ENCODE measurements around the gene SRSF2. TPM values are rescaled to one million over a fixed set of nuclear protein-coding genes. Genes with fewer than 3 reads are reported as not detected.
A peak's percentile ranks its signal among the peaks of the same experiment; 100 is the strongest.

The SRSF2 gene
- total RNA-seq, 1 donor from 2014 or later, result 98.0 TPM

GRCh38 chr17:76689859-76690258 is 47.3 kb downstream of the SRSF2 start:
- DNase-seq (ENCODE audit: low spot score), result no peak
- intact Hi-C loops (cut with DNase I), result loop anchor here (2.0 kb wide), 1 partner anchor 19 kb away; no protein-coding TSS in a partner anchor

GRCh38 chr17:76688165-76688622 is 48.9 kb downstream of the SRSF2 start:
- intact Hi-C loops (cut with DNase I), result loop anchor here (1.0 to 2.0 kb wide), 2 partner anchors 12 to 21 kb away; no protein-coding TSS in a partner anchor
- peak; percentile 77 for DNase-seq (ENCODE audit: low spot score)

- DNase-seq (ENCODE audit: low spot score), result peak; percentile 81
- intact Hi-C loops (cut with DNase I), result loop anchor here (1.0 to 2.0 kb wide), 2 partner anchors 13 to 21 kb away; no protein-coding TSS in a partner anchor
Observed at GRCh38 chr17:76687298-76688164, 49.6 kb downstream of the SRSF2 start.

- DNase-seq (ENCODE audit: low spot score), result peak; percentile 58
- intact Hi-C loops (cut with DNase I), result no loop called here
Observed at GRCh38 chr17:76686538-76687297, 50.4 kb downstream of the SRSF2 start.

- intact Hi-C loops (cut with DNase I), result no loop called here
Observed at GRCh38 chr17:76685846-76686245, 51.3 kb downstream of the SRSF2 start.

GRCh38 chr17:76685366-76685765 is 51.8 kb downstream of the SRSF2 start:
- DNase-seq (ENCODE audit: low spot score), result peak; percentile 60
- intact Hi-C loops (cut with DNase I), result no loop called here

More at GRCh38 chr17:76685846-76686245, 51.3 kb downstream of the SRSF2 start:
- DNase-seq (ENCODE audit: low spot score), result peak; percentile 82

GRCh38 chr17:76684756-76685155 is 52.4 kb downstream of the SRSF2 start:
- peak; percentile 74 for DNase-seq (ENCODE audit: low spot score)
- intact Hi-C loops (cut with DNase I), result loop anchor here (5.0 kb wide), 1 partner anchor 33 kb away; no protein-coding TSS in a partner anchor

Small RNA genes within 50 kb of the gene (microRNA-seq; reads per million reads assigned to microRNA genes)
- gene MIR636, result not detected

Other genes starting within 250 kb of the SRSF2 start
- gene RHBDF2, start 235.9 kb downstream of the SRSF2 start, total RNA-seq, result 11.5 TPM
- gene CYGB, start 199.6 kb downstream of the SRSF2 start, total RNA-seq, result 17.6 TPM
- gene PRCD, start 197.3 kb downstream of the SRSF2 start, total RNA-seq, result 2.7 TPM
- 6.2 TPM for gene ST6GALNAC2, start 151.5 kb downstream of the SRSF2 start, total RNA-seq
- gene ST6GALNAC1, start 93.6 kb downstream of the SRSF2 start, total RNA-seq, result 1.9 TPM
- gene MXRA7, start 26.4 kb downstream of the SRSF2 start, total RNA-seq, result 666 TPM
- 60.7 TPM for gene JMJD6, start 10.7 kb downstream of the SRSF2 start, total RNA-seq
- 21.4 TPM for gene METTL23, start 10.5 kb downstream of the SRSF2 start, total RNA-seq
- gene MFSD11, start 788 bp upstream of the SRSF2 start, total RNA-seq, result 27.0 TPM
- gene MGAT5B, start 131.1 kb upstream of the SRSF2 start, total RNA-seq, result 0.13 TPM

All from cardiac septum (tissue), 1 donor.